WERI-Rb-1 (cell line): ENCODE results near the gene UBE2K.

Experiments used
- DNase-seq: peaks from one replicate; pipeline ENCODE4 v3.0.0-alpha.2; 2020
- H3K27ac ChIP-seq: fragments of 250-450 bp; sonication (Bioruptor Pico); 2 replicates; pipeline ENCODE4 v1.5.1; 2020; ENCODE audit warnings: mild to moderate bottlenecking, moderate library complexity
- H3K27me3 ChIP-seq: fragments of 250-450 bp; sonication (Bioruptor Pico); 2 replicates; pipeline ENCODE4 v1.5.1; 2021; ENCODE audit warnings: mild to moderate bottlenecking, low read depth, moderate library complexity; ENCODE audit not compliant: insufficient read depth, severe bottlenecking
- H3K36me3 ChIP-seq: fragments of 250-450 bp; sonication (Bioruptor Pico); 2 replicates; pipeline ENCODE4 v1.5.1; 2020; ENCODE audit warnings: mild to moderate bottlenecking, moderate library complexity
- H3K4me3 ChIP-seq: 2 replicates; pipeline ENCODE4 v1.5.1; 2011; ENCODE audit warnings: low read depth, mild to moderate bottlenecking, control low read depth, low read length
- H3K9me3 ChIP-seq: fragments of 250-450 bp; sonication (Bioruptor Pico); 2 replicates; pipeline ENCODE4 v1.5.1; 2021; ENCODE audit warnings: mild to moderate bottlenecking, moderate library complexity; ENCODE audit not compliant: severe bottlenecking
- CTCF ChIP-seq: IDR thresholded peaks from 2 replicates; pipeline ENCODE4 v1.5.1; 2011; ENCODE audit warnings: low read depth, mild to moderate bottlenecking, control low read depth, inconsistent platforms, low read length

Gene UBE2K

GRCh38 chr4:39682138-39682537 lies 15.8 kb upstream of the UBE2K start:
- no peaks in the 10 kb centered on the region for H3K27me3 ChIP-seq
- TF ChIP-seq CTCF, result no peak
- no peak for DNase-seq
- no peak overlapping the region for H3K27ac ChIP-seq
- no peaks in the 10 kb centered on the region for H3K9me3 ChIP-seq
- no peaks in the 10 kb centered on the region for H3K36me3 ChIP-seq
- H3K4me3 ChIP-seq, result no peak overlapping the region

- Histone ChIP-seq H3K36me3 (no peaks in the 10 kb centered on the region), H3K27me3 (no peaks in the 10 kb centered on the region)
- DNase-seq, result no peak
Observed at GRCh38 chr4:39685990-39686389, 11.9 kb upstream of the UBE2K start.

GRCh38 chr4:39687014-39687413 lies 10.9 kb upstream of the UBE2K start:
- no peak for DNase-seq
- Histone ChIP-seq H3K27me3 (no peaks in the 10 kb centered on the region), H3K4me3 (no peak overlapping the region), H3K9me3 (no peaks in the 10 kb centered on the region), H3K36me3 (no peaks in the 10 kb centered on the region), H3K27ac (no peak overlapping the region)
- no peak for TF ChIP-seq CTCF

More at GRCh38 chr4:39685990-39686389, 11.9 kb upstream of the UBE2K start:
- Histone ChIP-seq H3K4me3 (no peak overlapping the region), H3K27ac (no peak overlapping the region), H3K9me3 (no peaks in the 10 kb centered on the region)
- no peak for TF ChIP-seq CTCF

GRCh38 chr4:39689970-39690369 lies 8.0 kb upstream of the UBE2K start:
- H3K27me3 ChIP-seq, result no peaks in the 10 kb centered on the region
- H3K27ac ChIP-seq, result no peak overlapping the region
- H3K4me3 ChIP-seq, result no peak overlapping the region
- no peaks in the 10 kb centered on the region for H3K36me3 ChIP-seq
- DNase-seq, result no peak
- H3K9me3 ChIP-seq, result no peaks in the 10 kb centered on the region
- TF ChIP-seq CTCF, result no peak

- Histone ChIP-seq H3K9me3 (no peaks in the 10 kb centered on the region), H3K27ac (peak overlapping the region; percentile 96), H3K27me3 (no peaks in the 10 kb centered on the region), H3K4me3 (peak overlapping the region; percentile 81), H3K36me3 (peaks cover 42% of the 10 kb centered on the region)
- DNase-seq, result peak; percentile 74
- TF ChIP-seq CTCF, result no peak
Observed at GRCh38 chr4:39698424-39699009, 581 bp downstream of the UBE2K start.

GRCh38 chr4:39699687-39700409 lies 1.9 kb downstream of the UBE2K start:
- DNase-seq, result no peak
- Histone ChIP-seq H3K27ac (0 out of 2 replicates have a peak overlapping the region, but pooled peaks have one; percentile 96), H3K27me3 (no peaks in the 10 kb centered on the region), H3K36me3 (peaks cover 48% of the 10 kb centered on the region), H3K9me3 (no peaks in the 10 kb centered on the region), H3K4me3 (peak overlapping the region; percentile 81; the same call in 1 of the 2 replicates)
- TF ChIP-seq CTCF, result no peak
